ENCODE results near the gene ADORA2B. TPM values are rescaled to one million over a fixed set of nuclear protein-coding genes. Genes with fewer than 3 reads are reported as not detected.

The ADORA2B gene
- total and polyA plus RNA-seq, 2 of the 8 experiments (the other 6 are each of a cell fraction or from before 2014, with no cell fraction given), result 2.6 to 8.2 TPM

- TF ChIP-seq CBX8 (IDR thresholded peaks at IDR 0.05; ENCODE audit: borderline replicate concordance, low read depth, low read length) (no peak), JUN (IDR thresholded peaks at IDR 0.05; ENCODE audit: low read depth, low read length) (no peak)
Measured at GRCh38 chr17:15977894-15978293, 33.0 kb downstream of the ADORA2B start (continued).
